Measurements from ENCODE around the gene TNRC6B.
"Not testable (repeated sequence)": the region's sequence is repeated elsewhere in the genome, so short reads cannot be mapped to it uniquely, and the experiment has no call there.

DNA sequence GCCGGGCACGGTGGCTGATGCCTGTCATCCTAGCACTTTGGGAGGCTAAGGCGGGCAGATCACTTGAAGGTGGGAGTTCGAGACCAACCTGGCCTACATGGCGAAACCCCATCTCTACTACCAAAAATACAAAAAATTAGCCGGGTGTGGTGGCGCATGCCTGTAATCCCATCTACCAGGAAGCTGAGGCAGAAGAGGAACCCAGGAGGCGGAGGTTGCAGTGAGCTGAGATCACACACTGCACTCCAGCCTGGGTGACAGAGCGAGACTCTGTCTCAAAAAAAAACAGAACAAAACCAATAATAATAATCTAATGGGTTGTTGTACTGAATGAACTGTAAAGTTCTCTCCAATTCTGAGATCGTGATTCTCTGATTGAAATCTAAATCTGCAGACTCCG is 200.7 kb downstream of the TNRC6B start:
- TF ChIP-seq CTBP1 (IDR thresholded peaks at IDR 0.05; ENCODE audit: borderline replicate concordance); SP1 (IDR thresholded peaks at IDR 0.05); NFRKB (IDR thresholded peaks at IDR 0.05): not testable (repeated sequence)

Data from HEK293T (cell line).